GM23338 (cell line): Measurements from ENCODE around the gene TRIM72.

Experiments used
- CTCF ChIP-seq, 2 experiments: fragments of 200-600 bp in 1 of 2; sonication (generic) in 1 of 2; conservative IDR thresholded peaks; 2 replicates each; pipeline versions ENCODE4 v1.5.1 to v1.6.1; 2016 to 2017; ENCODE audit warnings: antibody characterized with exemption in 2 of 2, low read depth in 2 of 2, mild to moderate bottlenecking in 2 of 2, moderate library complexity in 1 of 2
- EZH2 ChIP-seq: fragments of 200-600 bp; sonication (generic); IDR thresholded peaks from one replicate; pipeline ENCODE4 v1.8.0; 2017; ENCODE audit warnings: antibody characterized with exemption, mild to moderate bottlenecking, low read depth; ENCODE audit not compliant: unreplicated experiment

- TF ChIP-seq EZH2 (no peak), CTCF (conservative IDR thresholded peaks at IDR 0.05; ENCODE audit: low read depth in 2 of 2) (no peak)
These were observed 46.6 kb upstream of the TRIM72 start for GRCh38 chr16:31167315-31167714.
